Glutamatergic neuron (in vitro differentiated cells): ENCODE measurements around the gene SLC10A7. TPM values are rescaled to one million over a fixed set of nuclear protein-coding genes. Genes with fewer than 3 reads are reported as not detected.

Experiments
- DNase-seq: peaks from one replicate; pipeline ENCODE4 v3.0.0; 2022
- H3K27ac Mint-ChIP-seq: one replicate; pipeline ENCODE4 v1.8.0; 2020; ENCODE audit warnings: mild to moderate bottlenecking, mixed read lengths, inconsistent platforms; ENCODE audit not compliant: unreplicated experiment
- H3K27me3 Mint-ChIP-seq: one replicate; pipeline ENCODE4 v1.8.0; 2020; ENCODE audit warnings: mild to moderate bottlenecking, moderate library complexity, mixed read lengths, inconsistent platforms; ENCODE audit not compliant: unreplicated experiment
- H3K36me3 Mint-ChIP-seq: one replicate; pipeline ENCODE4 v1.8.0; 2020; ENCODE audit warnings: mild to moderate bottlenecking, mixed read lengths, inconsistent platforms; ENCODE audit not compliant: unreplicated experiment
- H3K4me1 Mint-ChIP-seq: one replicate; pipeline ENCODE4 v1.8.0; 2020; ENCODE audit warnings: mild to moderate bottlenecking, low read depth, mixed read lengths, inconsistent platforms; ENCODE audit not compliant: unreplicated experiment
- H3K4me3 Mint-ChIP-seq: one replicate; pipeline ENCODE4 v1.8.0; 2020; ENCODE audit warnings: mild to moderate bottlenecking, mixed read lengths, inconsistent platforms; ENCODE audit not compliant: unreplicated experiment
- H3K9me3 Mint-ChIP-seq: one replicate; pipeline ENCODE4 v1.8.0; 2020; ENCODE audit warnings: mild to moderate bottlenecking, moderate library complexity, mixed read lengths, inconsistent platforms; ENCODE audit not compliant: unreplicated experiment
- CTCF ChIP-seq: fragments of 200-600 bp; sonication (generic); IDR thresholded peaks from one replicate; pipeline ENCODE4 v1.5.0; 2021; ENCODE audit not compliant: partially characterized antibody, unreplicated experiment
- total RNA-seq: library from RNA; stranded (reverse); fragmentation: NEBNext Ultra II Directional; extraction: Animal tissue kit (Norgen Biotek cat#: 25700); gene quantifications from one replicate; pipeline ENCODE4 v1.2.1, GENCODE V29; 2021; ENCODE audit not compliant: unreplicated experiment

The SLC10A7 gene
- total RNA-seq, 1 donor from 2014 or later: 13.5 TPM

GRCh38 chr4:146245246-146245645, 276.5 kb downstream of the SLC10A7 start:
- H3K4me1 Mint-ChIP-seq: peaks cover 9% of the 10 kb centered on the region
- H3K36me3 Mint-ChIP-seq: peaks cover 7% of the 10 kb centered on the region
- DNase-seq: no peak
- H3K9me3 Mint-ChIP-seq: peaks cover 2% of the 10 kb centered on the region
- H3K27me3 Mint-ChIP-seq: no peaks in the 10 kb centered on the region
- no peak overlapping the region for H3K27ac Mint-ChIP-seq
- no peak overlapping the region for H3K4me3 Mint-ChIP-seq
- no peak for TF ChIP-seq CTCF

- DNase-seq: no peak
These were observed 277.2 kb downstream of the SLC10A7 start for GRCh38 chr4:146244496-146244895.

GRCh38 chr4:146243883-146244277, 277.9 kb downstream of the SLC10A7 start:
- H3K27ac Mint-ChIP-seq: no peak overlapping the region
- peaks cover 2% of the 10 kb centered on the region for H3K9me3 Mint-ChIP-seq
- peaks cover 9% of the 10 kb centered on the region for H3K4me1 Mint-ChIP-seq
- H3K36me3 Mint-ChIP-seq: peaks cover 4% of the 10 kb centered on the region
- no peak for TF ChIP-seq CTCF
- H3K4me3 Mint-ChIP-seq: no peak overlapping the region
- no peak for DNase-seq
- H3K27me3 Mint-ChIP-seq: no peaks in the 10 kb centered on the region

More at GRCh38 chr4:146244496-146244895, 277.2 kb downstream of the SLC10A7 start:
- H3K36me3 Mint-ChIP-seq: peaks cover 4% of the 10 kb centered on the region
- H3K4me1 Mint-ChIP-seq: peaks cover 9% of the 10 kb centered on the region
- no peak for TF ChIP-seq CTCF
- H3K4me3 Mint-ChIP-seq: no peak overlapping the region
- H3K27me3 Mint-ChIP-seq: no peaks in the 10 kb centered on the region
- no peak overlapping the region for H3K27ac Mint-ChIP-seq
- peaks cover 2% of the 10 kb centered on the region for H3K9me3 Mint-ChIP-seq

GRCh38 chr4:146243141-146243882, 278.4 kb downstream of the SLC10A7 start:
- H3K4me1 Mint-ChIP-seq: peaks cover 9% of the 10 kb centered on the region
- H3K36me3 Mint-ChIP-seq: peaks cover 4% of the 10 kb centered on the region
- TF ChIP-seq CTCF: peak; percentile 62
- H3K27ac Mint-ChIP-seq: peak overlapping the region; percentile 28
- DNase-seq: no peak
- peaks cover 2% of the 10 kb centered on the region for H3K9me3 Mint-ChIP-seq
- no peak overlapping the region for H3K4me3 Mint-ChIP-seq
- H3K27me3 Mint-ChIP-seq: no peaks in the 10 kb centered on the region

- Mint-ChIP-seq H3K27ac (no peak overlapping the region), H3K4me3 (no peak overlapping the region), H3K27me3 (peaks cover 3% of the 10 kb centered on the region), H3K36me3 (no peaks in the 10 kb centered on the region), H3K4me1 (peaks cover 12% of the 10 kb centered on the region), H3K9me3 (no peaks in the 10 kb centered on the region)
- no peak for TF ChIP-seq CTCF
- DNase-seq: no peak
These were observed 283.6 kb downstream of the SLC10A7 start for GRCh38 chr4:146238107-146238506.
